HG03342 (cell line): ENCODE data around the gene MAP4K3.
"Not testable (repeated sequence)": the region's sequence is repeated elsewhere in the genome, so short reads cannot be mapped to it uniquely, and the experiment has no call there.

Source experiments
- ATAC-seq: cut with Tn5 transposase; IDR thresholded peaks from one replicate; pipeline ENCODE4 v1.9.1; 2021; ENCODE audit warnings: mild to moderate bottlenecking, moderate library complexity; ENCODE audit not compliant: unreplicated experiment

The MAP4K3 gene

DNA sequence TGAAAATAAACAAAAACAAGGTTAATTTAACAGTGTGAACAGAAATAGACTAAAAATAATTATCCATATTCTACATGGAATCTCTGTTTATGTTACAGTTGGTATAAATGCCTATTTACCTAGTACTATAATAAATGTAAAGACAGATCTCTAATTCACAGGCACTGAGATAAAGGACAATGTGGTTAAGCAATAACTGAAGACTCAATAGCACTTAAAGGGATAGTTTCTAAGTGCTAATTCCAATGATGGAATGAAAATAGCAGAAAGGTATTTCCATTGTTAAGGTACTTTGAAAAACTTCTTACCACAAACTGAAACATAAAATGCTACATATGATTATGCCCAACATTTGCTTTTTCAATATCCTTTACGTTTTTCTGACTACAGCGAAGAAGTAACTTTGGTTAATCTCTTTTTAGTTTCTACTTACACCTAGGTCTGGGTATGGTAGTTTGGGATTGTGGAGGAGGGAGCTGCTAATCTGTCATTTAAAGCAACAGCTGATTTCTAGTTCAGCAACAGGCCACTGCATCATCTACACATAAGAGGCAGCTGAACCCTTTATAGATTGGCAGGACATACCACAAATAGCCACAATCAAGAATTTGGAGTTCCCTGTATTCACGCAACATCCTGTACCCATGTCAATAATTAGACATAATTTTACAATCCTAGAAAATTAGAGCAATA lies 27.2 kb downstream of the MAP4K3 start:
- ATAC-seq: no peak

- peak; percentile 41 for ATAC-seq
Measured at GRCh38 chr2:39408351-39409136, 28.5 kb downstream of the MAP4K3 start.

- no peak for ATAC-seq
Measured at GRCh38 chr2:39407516-39408296, 29.4 kb downstream of the MAP4K3 start.

DNA sequence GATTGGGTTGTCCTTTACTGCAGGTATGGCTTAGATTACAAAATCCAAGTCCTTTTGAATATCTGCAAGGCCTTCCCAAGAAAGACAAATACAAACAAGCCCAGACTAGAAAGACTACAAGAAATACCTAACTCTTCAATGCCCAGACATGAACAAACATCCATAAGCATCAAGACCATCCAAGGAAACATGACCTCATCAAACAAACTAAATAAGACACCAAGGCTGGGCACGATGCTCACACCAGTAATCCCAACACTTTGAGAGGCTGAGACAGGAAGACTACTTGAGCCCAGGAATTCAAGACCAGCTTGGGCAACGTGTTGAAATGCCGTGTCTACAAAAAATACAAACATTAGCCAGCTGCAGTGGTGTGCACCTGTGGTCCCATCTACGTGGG lies 31.7 kb downstream of the MAP4K3 start:
- ATAC-seq: no peak

DNA sequence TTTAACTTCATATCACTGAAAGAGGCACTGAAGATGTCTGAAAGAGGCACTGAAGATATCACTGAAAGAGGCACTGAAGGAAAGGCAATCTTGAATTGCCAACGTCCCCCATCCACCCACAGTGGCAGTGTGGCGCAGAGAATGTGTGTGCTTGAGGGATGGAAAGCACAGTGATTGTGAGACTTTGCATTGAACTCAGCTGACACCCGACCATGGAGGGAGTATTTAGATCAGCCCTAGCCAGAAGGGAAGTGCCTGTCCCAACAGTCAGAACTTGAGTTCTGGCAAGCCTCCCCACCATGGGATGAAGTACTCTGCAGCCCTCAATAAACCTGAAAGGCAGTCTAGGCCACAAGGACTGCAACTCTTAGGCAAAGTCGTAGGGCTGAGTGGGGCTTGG lies 33.8 kb downstream of the MAP4K3 start:
- ATAC-seq: no peak

DNA sequence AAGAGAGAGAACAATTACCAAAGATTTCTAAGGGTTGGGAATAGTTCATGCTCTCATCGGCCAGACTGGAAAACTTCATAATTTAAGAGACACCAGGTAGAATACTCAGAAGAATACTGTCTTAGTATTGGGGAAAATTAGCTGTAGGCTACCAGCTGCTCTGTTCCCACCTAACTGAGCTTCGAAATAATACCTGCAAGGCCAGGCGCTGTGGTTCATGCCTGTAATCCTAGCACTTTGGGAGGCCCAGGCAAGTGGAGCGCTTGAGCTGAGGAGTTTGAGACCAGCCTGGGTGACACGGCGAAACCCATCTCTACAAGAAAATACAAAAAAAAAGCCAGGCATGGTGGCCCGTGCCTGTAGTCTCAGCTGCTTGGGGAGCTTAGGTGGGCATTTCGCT lies 35.8 kb downstream of the MAP4K3 start:
- no peak for ATAC-seq

DNA sequence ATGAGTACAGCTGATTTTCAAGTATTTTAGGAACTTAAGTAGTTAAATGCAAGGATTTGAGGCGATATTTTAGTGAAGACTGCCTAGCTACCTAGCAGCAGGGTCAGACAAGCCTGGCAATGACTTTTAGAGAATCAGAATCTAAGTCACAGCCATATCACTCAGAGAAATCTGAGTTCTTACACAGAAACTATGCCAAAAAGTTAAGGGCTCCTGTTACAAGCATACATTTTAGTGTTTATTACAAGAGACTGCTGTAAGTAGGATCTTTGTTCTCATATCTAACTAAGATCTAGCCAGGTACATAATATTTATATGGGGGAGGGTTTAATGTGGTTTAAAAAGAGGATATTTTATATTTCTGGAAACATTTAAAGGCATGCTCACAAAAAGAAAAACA lies 37.5 kb downstream of the MAP4K3 start:
- no peak for ATAC-seq

DNA sequence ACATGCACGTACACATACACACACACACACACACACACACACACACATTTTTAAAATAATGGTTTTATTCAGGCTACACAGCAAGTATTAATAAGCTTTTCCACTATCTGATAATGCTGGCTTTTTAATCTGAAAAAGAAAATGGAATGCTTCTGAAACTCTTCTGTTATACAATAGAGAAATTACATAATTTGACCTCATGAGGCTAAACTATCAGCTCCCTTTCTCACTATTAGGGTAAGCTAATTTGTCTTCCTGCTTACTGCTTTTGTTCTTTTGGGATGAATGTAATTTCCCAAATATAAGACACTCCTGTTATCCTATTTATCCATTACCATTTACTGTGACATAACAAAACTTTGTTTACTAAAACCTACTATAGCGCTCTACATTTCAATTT lies 41.8 kb downstream of the MAP4K3 start:
- ATAC-seq: no peak

- ATAC-seq: no peak
Measured at GRCh38 chr2:39394516-39394961, 42.5 kb downstream of the MAP4K3 start.

- no peak for ATAC-seq
Measured at GRCh38 chr2:39392672-39393071, 44.4 kb downstream of the MAP4K3 start.

DNA sequence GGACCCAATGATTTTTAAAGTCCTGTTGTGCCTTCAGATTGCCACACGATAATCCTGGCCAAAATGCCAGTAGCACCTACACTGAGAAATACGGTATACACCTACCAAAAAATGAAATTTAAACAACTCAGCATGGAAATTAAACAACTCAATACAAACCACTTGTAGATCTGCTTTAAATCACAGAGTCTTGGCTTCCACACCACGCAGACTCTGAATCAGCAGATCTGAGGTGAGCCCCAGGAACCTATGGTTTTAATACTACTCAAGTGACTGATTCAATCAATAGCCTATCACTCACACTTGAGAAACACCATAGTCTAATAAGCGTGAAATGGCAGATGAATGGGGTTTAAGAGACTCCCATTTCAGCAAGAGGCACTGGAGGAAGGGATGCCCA lies 46.9 kb downstream of the MAP4K3 start:
- no peak for ATAC-seq

GRCh38 chr2:39386064-39386463 lies 51.0 kb downstream of the MAP4K3 start:
- ATAC-seq: no peak

GRCh38 chr2:39385172-39385571 lies 51.9 kb downstream of the MAP4K3 start:
- no peak for ATAC-seq

DNA sequence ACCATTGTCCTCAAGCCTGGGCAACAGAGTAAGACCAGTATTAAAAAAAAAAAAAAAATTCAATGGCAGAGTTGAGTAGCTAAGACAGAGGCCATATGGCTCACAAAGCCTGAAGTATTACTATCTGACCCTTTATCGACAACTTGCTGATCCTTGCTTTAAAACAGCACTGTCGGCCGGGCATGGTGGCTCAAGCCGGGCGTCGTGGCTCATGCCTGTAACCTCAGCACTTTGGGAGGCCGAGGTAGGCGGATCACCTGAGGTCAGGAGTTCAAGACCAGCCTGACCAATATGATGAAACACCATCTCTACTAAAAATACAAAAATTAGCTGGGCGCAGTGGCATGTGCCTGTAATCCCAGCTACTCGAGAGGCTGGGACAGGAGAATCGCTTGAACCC lies 53.0 kb downstream of the MAP4K3 start:
- not testable (repeated sequence) for ATAC-seq

- no peak for ATAC-seq
Measured at GRCh38 chr2:39383146-39383545, 53.9 kb downstream of the MAP4K3 start.

DNA sequence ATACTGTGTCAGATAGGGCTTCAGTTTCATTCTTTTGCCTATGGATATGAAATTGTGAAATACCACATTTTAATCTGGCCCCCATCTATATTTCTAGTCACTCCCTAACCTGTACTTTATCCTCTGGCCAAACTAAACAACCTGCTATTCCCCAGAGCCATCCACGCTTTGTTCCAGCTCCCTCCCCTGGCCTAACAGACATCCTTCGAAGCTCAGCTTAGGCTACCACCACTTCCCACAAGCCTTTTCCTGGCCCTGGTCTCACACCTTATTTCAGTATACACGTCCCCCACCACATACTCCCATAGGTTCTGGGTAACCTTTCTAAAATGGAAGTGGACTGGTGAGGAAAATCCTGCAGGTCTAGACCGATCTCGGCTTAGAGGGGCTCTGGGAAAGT lies 55.4 kb downstream of the MAP4K3 start:
- no peak for ATAC-seq

- ATAC-seq: no peak
Measured at GRCh38 chr2:39380525-39381150, 56.4 kb downstream of the MAP4K3 start.

DNA sequence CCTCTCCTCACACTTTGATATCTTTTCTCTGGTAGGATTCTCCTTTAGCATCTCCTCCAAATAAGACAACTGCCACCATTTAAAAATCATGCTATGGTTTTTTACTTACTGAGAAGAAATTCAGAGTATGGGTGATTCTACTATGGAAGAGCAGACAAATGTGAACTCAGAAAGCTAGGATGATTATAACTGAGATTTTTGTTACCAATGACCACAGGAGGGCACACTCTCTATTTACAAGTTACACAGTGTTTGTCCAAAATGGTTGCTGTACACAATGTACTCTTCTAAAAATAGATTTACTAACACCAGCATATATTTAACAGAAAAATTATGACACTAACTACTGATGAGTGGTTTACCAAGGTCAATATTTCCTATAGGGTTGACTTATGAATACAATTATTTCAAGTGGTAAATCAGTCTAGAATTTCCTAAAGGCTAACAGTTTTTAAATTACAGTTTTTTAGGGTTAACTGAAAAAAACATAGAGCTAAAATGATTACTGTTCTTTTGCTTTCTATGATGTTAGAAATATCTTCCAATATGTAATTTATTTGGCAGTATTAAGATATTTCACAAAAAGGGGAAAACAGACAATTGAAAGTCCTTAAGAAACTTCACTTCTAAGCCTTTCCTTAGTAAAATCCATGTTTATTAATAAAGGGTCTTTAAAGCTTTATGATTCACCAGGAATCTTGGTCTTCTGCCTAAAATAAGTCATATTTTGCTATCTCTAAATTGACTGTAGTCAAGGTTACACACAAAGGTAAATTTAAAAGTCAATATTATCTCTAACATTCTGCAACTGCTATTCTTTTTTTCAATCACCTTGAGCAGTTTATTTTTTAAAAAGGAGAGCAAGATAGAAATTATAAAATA lies 57.2 kb downstream of the MAP4K3 start:
- peak; percentile 62 for ATAC-seq

- ATAC-seq: no peak
Measured at GRCh38 chr2:39378968-39379367, 58.1 kb downstream of the MAP4K3 start.

GRCh38 chr2:39377226-39377939 lies 59.7 kb downstream of the MAP4K3 start:
- ATAC-seq: peak; percentile 93
